WTC11 (cell line): Measurements from ENCODE around the gene SMAD5.

Experiments used
- ATF3 ChIP-seq: sonication (generic); formaldehyde crosslinking; conservative IDR thresholded peaks from 2 replicates; pipeline ENCODE4 v1.8.1; 2022; ENCODE audit warnings: mild to moderate bottlenecking, missing genetic modification reagents
- ATF6 ChIP-seq: sonication (generic); formaldehyde crosslinking; IDR thresholded peaks from 2 replicates; pipeline ENCODE4 v1.8.1; 2023; ENCODE audit warnings: mild to moderate bottlenecking, missing genetic modification reagents
- CREM ChIP-seq: sonication (generic); formaldehyde crosslinking; IDR thresholded peaks from 2 replicates; pipeline ENCODE4 v1.8.1; 2022; ENCODE audit warnings: mild to moderate bottlenecking, missing genetic modification reagents, moderate library complexity
- CTCF ChIP-seq: fragments of 200-600 bp; IDR thresholded peaks from 2 replicates; pipeline ENCODE4 v1.8.0; 2022; ENCODE audit warnings: antibody characterized with exemption
- E2F4 ChIP-seq: sonication (generic); formaldehyde crosslinking; IDR thresholded peaks from 2 replicates; pipeline ENCODE4 v1.8.1; 2022; ENCODE audit warnings: low read depth, mild to moderate bottlenecking, moderate library complexity, missing genetic modification reagents, borderline replicate concordance
- ESRRA ChIP-seq: sonication (generic); formaldehyde crosslinking; IDR thresholded peaks from 2 replicates; pipeline ENCODE4 v1.8.1; 2022; ENCODE audit warnings: mild to moderate bottlenecking, missing genetic modification reagents, borderline replicate concordance
- FOXP4 ChIP-seq: sonication (generic); formaldehyde crosslinking; IDR thresholded peaks from 2 replicates; pipeline ENCODE4 v1.8.0; 2022; ENCODE audit warnings: mild to moderate bottlenecking, missing genetic modification reagents
- HMGXB4 ChIP-seq: sonication (generic); formaldehyde crosslinking; IDR thresholded peaks from 2 replicates; pipeline ENCODE4 v1.8.1; 2023; ENCODE audit warnings: mild to moderate bottlenecking, moderate library complexity, missing genetic modification reagents
- MAX ChIP-seq: sonication (generic); formaldehyde crosslinking; IDR thresholded peaks from 2 replicates; pipeline ENCODE4 v1.8.0; 2022; ENCODE audit warnings: mild to moderate bottlenecking, missing genetic modification reagents
- TEAD4 ChIP-seq: sonication (generic); formaldehyde crosslinking; IDR thresholded peaks from 2 replicates; pipeline ENCODE4 v1.8.0; 2022; ENCODE audit warnings: mild to moderate bottlenecking, missing genetic modification reagents
- ZNF138 ChIP-seq: sonication (generic); formaldehyde crosslinking; conservative IDR thresholded peaks from 2 replicates; pipeline ENCODE4 v1.8.1; 2022; ENCODE audit warnings: mild to moderate bottlenecking, moderate library complexity, missing genetic modification reagents
- ZNF232 ChIP-seq: sonication (generic); formaldehyde crosslinking; IDR thresholded peaks from 2 replicates; pipeline ENCODE4 v1.8.0; 2022; ENCODE audit warnings: mild to moderate bottlenecking, missing genetic modification reagents

GRCh38 chr5:136193322-136193935 lies 60.8 kb downstream of the SMAD5 start:
- TF ChIP-seq CTCF (no peak), TEAD4 (CRISPR knock-in tag) (no peak), E2F4 (CRISPR knock-in tag) (no peak), ESRRA (no peak), ZNF232 (CRISPR knock-in tag) (no peak), FOXP4 (no peak), ZNF138 (CRISPR knock-in tag) (no peak), CREM (CRISPR knock-in tag) (no peak), MAX (CRISPR knock-in tag) (no peak), ATF6 (CRISPR knock-in tag) (no peak), ATF3 (CRISPR knock-in tag) (no peak), HMGXB4 (CRISPR knock-in tag) (no peak)
